K562 (cell line): Measurements from ENCODE around the gene GPR152. TPM values are rescaled to one million over a fixed set of nuclear protein-coding genes. Genes with fewer than 3 reads are reported as not detected.

ENCODE experiments used
- BRCA1 ChIP-seq, 2 experiments: fragments of 450-650 bp in 1 of 2; sonication (generic) in 1 of 2; formaldehyde crosslinking in 1 of 2; IDR thresholded peaks; 2 replicates each; pipeline versions ENCODE4 v1.5.0 to v1.6.1; 2017 to 2020; ENCODE audit warnings: mild to moderate bottlenecking in 1 of 2, missing genetic modification reagents in 1 of 2
- GTF2E2 ChIP-seq: fragments of 200-800 bp; sonication (Bioruptor generic); IDR thresholded peaks from 2 replicates; pipeline ENCODE4 v1.6.1; 2016; ENCODE audit warnings: missing genetic modification characterization, missing compliant biosample characterization
- KLF1 ChIP-seq: fragments of 450-650 bp; IDR thresholded peaks from 2 replicates; pipeline ENCODE4 v1.6.1; 2016; ENCODE audit warnings: missing genetic modification characterization, missing compliant biosample characterization
- NRF1 ChIP-seq, 2 experiments: fragments of 450-650 bp; IDR thresholded peaks in 1 of 2; conservative IDR thresholded peaks in 1 of 2; 2 replicates each; pipeline ENCODE4 v1.6.1; 2014; ENCODE audit warnings: mild to moderate bottlenecking in 2 of 2
- PHTF2 ChIP-seq: fragments of 250-450 bp; sonication (Bioruptor Pico); IDR thresholded peaks from 2 replicates; pipeline ENCODE4 v1.5.0; 2021; ENCODE audit warnings: mild to moderate bottlenecking
- RAD51 ChIP-seq: fragments of 450-650 bp; IDR thresholded peaks from 2 replicates; pipeline ENCODE4 v1.7.1; 2016; ENCODE audit warnings: low read depth, mild to moderate bottlenecking, borderline replicate concordance
- RBM25 ChIP-seq: fragments of 200-400 bp; formaldehyde crosslinking; IDR thresholded peaks from 2 replicates; pipeline ENCODE4 v1.6.1; 2018; ENCODE audit warnings: low read length, low read depth, moderate library complexity; ENCODE audit not compliant: severe bottlenecking
- SMC3 ChIP-seq: conservative IDR thresholded peaks from 2 replicates; pipeline ENCODE4 v1.6.1; 2011; ENCODE audit warnings: low read depth, low read length, improper control_type of control experiment; ENCODE audit not compliant: insufficient read depth
- STAG1 ChIP-seq: sonication (generic); formaldehyde crosslinking; IDR thresholded peaks from 2 replicates; pipeline ENCODE4 v1.5.0; 2020; ENCODE audit warnings: missing genetic modification reagents, borderline replicate concordance
- USF1 ChIP-seq: sonication (generic); formaldehyde crosslinking; IDR thresholded peaks from 2 replicates; pipeline ENCODE4 v1.9.0; 2022; ENCODE audit warnings: mild to moderate bottlenecking, missing genetic modification reagents
- VEZF1 ChIP-seq: fragments of 200-800 bp; sonication (Bioruptor generic); IDR thresholded peaks from 2 replicates; pipeline ENCODE4 v1.6.1; 2017; ENCODE audit warnings: missing genetic modification characterization, missing compliant biosample characterization
- YY1 ChIP-seq, 3 experiments: IDR thresholded peaks; 2 replicates each; pipeline ENCODE4 v1.6.1; 2011; ENCODE audit warnings: low read length in 2 of 3, mild to moderate bottlenecking in 2 of 3, moderate library complexity in 2 of 3, borderline replicate concordance in 1 of 3, control low read depth in 1 of 3, low read depth in 1 of 3; ENCODE audit not compliant: insufficient read depth in 3 of 3, insufficient replicate concordance in 2 of 3, control insufficient read depth in 1 of 3, insufficient read length in 1 of 3; ENCODE audit errors: extremely low read depth in 1 of 3
- ZBTB1 ChIP-seq: sonication (generic); formaldehyde crosslinking; IDR thresholded peaks from 2 replicates; pipeline ENCODE4 v1.8.1; 2023; ENCODE audit warnings: missing genetic modification reagents, low read depth, mild to moderate bottlenecking, borderline replicate concordance
- ZBTB12 ChIP-seq: fragments of 250-450 bp; sonication (Bioruptor Pico); IDR thresholded peaks from 2 replicates; pipeline ENCODE4 v1.4.0; 2020
- ZEB2 ChIP-seq: fragments of 450-650 bp; IDR thresholded peaks from 2 replicates; pipeline ENCODE4 v1.6.1; 2016
- ZKSCAN1 ChIP-seq: fragments of 150-350 bp; IDR thresholded peaks from 2 replicates; pipeline ENCODE4 v1.6.1; 2016; ENCODE audit warnings: low read depth, low read length
- ZNF23 ChIP-seq: fragments of 250-450 bp; sonication (Bioruptor Pico); IDR thresholded peaks from 2 replicates; pipeline ENCODE4 v1.4.0; 2020; ENCODE audit warnings: mild to moderate bottlenecking
- polyA plus RNA-seq, 8 experiments: library from polyadenylated mRNA; depleted of rRNA in 4 of 8; stranded (reverse) in 5 of 8; unstranded in 3 of 8; fragments of >200 nt; fragmentation: Nextera tagmentation in 2 of 8; fragmentation: Illumina TruSeq in 1 of 8; extraction: Ambion mirVana in 2 of 8; extraction: Trizol in 1 of 8; gene quantifications; 2 replicates each; pipeline versions ENCODE4 v1.2.1 to v1.2.3, GENCODE V29; 2011 to 2014; ENCODE audit warnings: inconsistent platforms in 1 of 8, missing spikeins in 1 of 8
- total RNA-seq, 7 experiments: library from RNA; depleted of rRNA in 6 of 7; stranded (reverse); fragments of >200 nt in 6 of 7; fragmentation: Illumina TruSeq in 2 of 7; extraction: Trizol in 2 of 7; gene quantifications; 2 replicates each; pipeline versions ENCODE4 v1.2.1 to v1.2.3, GENCODE V29; 2011 to 2021; ENCODE audit warnings: low replicate concordance in 1 of 7

The GPR152 gene
- total and polyA plus RNA-seq, 9 of the 15 experiments (the other 6 are each of a cell fraction or from before 2014, with no cell fraction given), result not detected

- peak; percentile 21; the same call in 1 of the 2 replicates for TF ChIP-seq ZKSCAN1
- no peak for TF ChIP-seq ZNF23 (CRISPR knock-in tag)
- no peak for TF ChIP-seq BRCA1 (IDR thresholded peaks at IDR 0.05)
- no peak for TF ChIP-seq BRCA1 (CRISPR knock-in tag; IDR thresholded peaks at IDR 0.05)
- no peak for TF ChIP-seq SMC3
- no peak for TF ChIP-seq RBM25
- no peak for TF ChIP-seq ZBTB12 (CRISPR knock-in tag)
- no peak for TF ChIP-seq ZBTB1 (CRISPR knock-in tag)
- 0 out of 2 replicates have a peak, but pooled peaks have one; percentile 33 for TF ChIP-seq ZEB2
- peak; percentile 46 to 92 (median 88) for TF ChIP-seq YY1 (IDR thresholded peaks at IDR 0.05; ENCODE audit: borderline replicate concordance in 1 of 3, control insufficient read depth in 1 of 3, extremely low read depth in 1 of 3, insufficient read depth in 3 of 3, insufficient read length in 1 of 3, insufficient replicate concordance in 2 of 3, low read depth in 1 of 3, low read length in 2 of 3)
- TF ChIP-seq PHTF2 (CRISPR knock-in tag), result no peak
- TF ChIP-seq RAD51, result peak; percentile 97
- peak; percentile 74 for TF ChIP-seq USF1 (CRISPR knock-in tag)
- TF ChIP-seq GTF2E2, result 0 out of 2 replicates have a peak, but pooled peaks have one; percentile 11
- TF ChIP-seq VEZF1 (CRISPR knock-in tag), result peak; percentile 83
- TF ChIP-seq KLF1 (tag), result no peak
- peak; percentile 37 to 41; a peak in 2 of 4 replicates for TF ChIP-seq NRF1 (conservative IDR thresholded peaks at IDR 0.05 in 1 of 2, IDR thresholded peaks at IDR 0.05 in 1 of 2)
- no peak for TF ChIP-seq STAG1 (CRISPR knock-in tag)
These were observed 12.1 kb upstream of the GPR152 start (continued) for GRCh38 chr11:67464411-67465188.
